GM18951 (cell line): Measurements from ENCODE around the gene SCUBE1.

Experiments
- POLR2A ChIP-seq: IDR thresholded peaks from 4 replicates; pipeline ENCODE4 v1.6.1; 2011; ENCODE audit warnings: mild to moderate bottlenecking; ENCODE audit not compliant: insufficient read length, insufficient read depth; ENCODE audit errors: extremely low read depth
- in situ Hi-C: fragments of 300-500 bp; cut with MboI; formaldehyde crosslinking; loops from one replicate; pipeline ENCODE4 v1.12.0; 2022; ENCODE audit warnings: low sequenced_read_pairs, mixed read lengths, inconsistent platforms; ENCODE audit not compliant: unreplicated experiment

The SCUBE1 gene

GRCh38 chr22:43213962-43214361 is 129.2 kb downstream of the SCUBE1 start:
- in situ Hi-C loops, result no loop called here
- TF ChIP-seq POLR2A, result no peak

GRCh38 chr22:43213051-43213450 is 130.1 kb downstream of the SCUBE1 start:
- in situ Hi-C loops, result no loop called here
- no peak for TF ChIP-seq POLR2A

GRCh38 chr22:43212434-43212952 is 130.7 kb downstream of the SCUBE1 start:
- TF ChIP-seq POLR2A, result no peak
- in situ Hi-C loops, result no loop called here

- in situ Hi-C loops, result no loop called here
- no peak for TF ChIP-seq POLR2A
Measured at GRCh38 chr22:43211941-43212433, 131.2 kb downstream of the SCUBE1 start.

GRCh38 chr22:43210631-43211515 is 132.3 kb downstream of the SCUBE1 start:
- in situ Hi-C loops, result no loop called here
- no peak for TF ChIP-seq POLR2A

GRCh38 chr22:43209971-43210370 is 133.2 kb downstream of the SCUBE1 start:
- in situ Hi-C loops, result no loop called here
- no peak for TF ChIP-seq POLR2A

GRCh38 chr22:43209523-43209890 is 133.7 kb downstream of the SCUBE1 start:
- in situ Hi-C loops, result no loop called here

GRCh38 chr22:43208703-43209522 is 134.3 kb downstream of the SCUBE1 start:
- in situ Hi-C loops, result no loop called here

More at GRCh38 chr22:43209523-43209890, 133.7 kb downstream of the SCUBE1 start:
- TF ChIP-seq POLR2A, result no peak

GRCh38 chr22:43207849-43208702 is 135.1 kb downstream of the SCUBE1 start:
- TF ChIP-seq POLR2A, result no peak
- in situ Hi-C loops, result no loop called here

More at GRCh38 chr22:43208703-43209522, 134.3 kb downstream of the SCUBE1 start:
- no peak for TF ChIP-seq POLR2A

GRCh38 chr22:43207386-43207785 is 135.8 kb downstream of the SCUBE1 start:
- in situ Hi-C loops, result no loop called here
- no peak for TF ChIP-seq POLR2A

- in situ Hi-C loops, result no loop called here
- TF ChIP-seq POLR2A, result no peak
Measured at GRCh38 chr22:43206509-43207161, 136.5 kb downstream of the SCUBE1 start.
